SU-DHL-6 (cell line): ENCODE data around the gene UNC5B.

Experiments
- EZH2phosphoT487 ChIP-seq: fragments of 200-600 bp; sonication (generic), shearing (Covaris generic); conservative IDR thresholded peaks from 2 replicates; pipeline ENCODE4 v1.6.1; 2018; ENCODE audit warnings: mild to moderate bottlenecking, antibody characterized with exemption, low read length, moderate library complexity, mixed read lengths
- TF ChIP-seq, protein P1 (sequence below): fragments of 200-600 bp; sonication (generic); IDR thresholded peaks from one replicate; pipeline ENCODE4 v1.5.1; 2017; ENCODE audit warnings: antibody characterized with exemption, mild to moderate bottlenecking, low read length, moderate library complexity; ENCODE audit not compliant: insufficient read depth, poor library complexity, severe bottlenecking

DNA sequence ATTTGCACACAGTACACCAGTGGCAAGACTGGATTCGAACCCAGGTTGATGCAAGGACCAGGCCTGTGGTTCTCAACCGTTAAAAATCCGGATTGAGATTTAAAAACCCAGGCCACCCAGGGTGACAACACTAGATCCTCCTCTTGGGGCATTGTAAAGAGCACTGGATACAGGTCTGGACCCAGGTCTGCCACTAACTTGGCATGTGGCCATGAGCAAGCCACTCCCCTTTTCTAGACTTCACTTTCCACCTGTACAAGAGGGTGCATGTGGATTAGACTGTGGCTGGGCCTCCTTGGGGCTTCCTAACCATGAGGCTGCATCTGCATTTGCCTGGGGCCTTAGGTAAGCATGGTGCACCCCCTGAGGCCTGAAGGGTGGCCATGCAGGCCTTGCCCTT lies 85.0 kb downstream of the UNC5B start:
- TF ChIP-seq, protein P1, sequence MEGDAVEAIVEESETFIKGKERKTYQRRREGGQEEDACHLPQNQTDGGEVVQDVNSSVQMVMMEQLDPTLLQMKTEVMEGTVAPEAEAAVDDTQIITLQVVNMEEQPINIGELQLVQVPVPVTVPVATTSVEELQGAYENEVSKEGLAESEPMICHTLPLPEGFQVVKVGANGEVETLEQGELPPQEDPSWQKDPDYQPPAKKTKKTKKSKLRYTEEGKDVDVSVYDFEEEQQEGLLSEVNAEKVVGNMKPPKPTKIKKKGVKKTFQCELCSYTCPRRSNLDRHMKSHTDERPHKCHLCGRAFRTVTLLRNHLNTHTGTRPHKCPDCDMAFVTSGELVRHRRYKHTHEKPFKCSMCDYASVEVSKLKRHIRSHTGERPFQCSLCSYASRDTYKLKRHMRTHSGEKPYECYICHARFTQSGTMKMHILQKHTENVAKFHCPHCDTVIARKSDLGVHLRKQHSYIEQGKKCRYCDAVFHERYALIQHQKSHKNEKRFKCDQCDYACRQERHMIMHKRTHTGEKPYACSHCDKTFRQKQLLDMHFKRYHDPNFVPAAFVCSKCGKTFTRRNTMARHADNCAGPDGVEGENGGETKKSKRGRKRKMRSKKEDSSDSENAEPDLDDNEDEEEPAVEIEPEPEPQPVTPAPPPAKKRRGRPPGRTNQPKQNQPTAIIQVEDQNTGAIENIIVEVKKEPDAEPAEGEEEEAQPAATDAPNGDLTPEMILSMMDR = no peak
- no peak for TF ChIP-seq EZH2phosphoT487
